Caco-2 (cell line): ENCODE results near the gene WDFY2. TPM values are rescaled to one million over a fixed set of nuclear protein-coding genes. Genes with fewer than 3 reads are reported as not detected.

Experiments used
- BruUV-seq: library from RNA; stranded (reverse); fragments of 400-500 nt; replicated peaks from 2 replicates; lab custom pipeline; 2021; lab: Mats Ljungman, UMichigan
- CTCF ChIA-PET: fragments of 300-600 bp; sonication (Branson Sonifier 250); formaldehyde crosslinking; loops from one replicate; lab custom pipeline; 2022; ENCODE audit warnings: antibody characterized with exemption; lab: Charles Lee
- POLR2A ChIA-PET: fragments of 300-600 bp; sonication (Branson Sonifier 250); formaldehyde crosslinking; loops from one replicate; lab custom pipeline; 2022; ENCODE audit warnings: antibody characterized with exemption; lab: Charles Lee
- DNase-seq, 2 experiments: peaks; one replicate each; pipeline versions ENCODE4 v3.0.0 to v3.0.0-alpha.2; 2020 to 2022
- H3K27me3 ChIP-seq: replicated peaks from 2 replicates; pipeline ENCODE4 v1.6.0; 2011; ENCODE audit warnings: low read length; ENCODE audit not compliant: control insufficient read depth, insufficient read depth
- H3K36me3 ChIP-seq: 2 replicates; pipeline ENCODE4 v1.5.1; 2011; ENCODE audit warnings: low read length; ENCODE audit not compliant: control insufficient read depth, insufficient read depth
- H3K4me1 ChIP-seq: fragments of 250-450 bp; sonication (Bioruptor Pico); 2 replicates; pipeline ENCODE4 v1.5.1; 2020; ENCODE audit warnings: mild to moderate bottlenecking
- H3K4me3 ChIP-seq: 2 replicates; pipeline ENCODE4 v1.5.1; 2011; ENCODE audit warnings: low read depth, mild to moderate bottlenecking, control low read depth, low read length
- H3K9me3 ChIP-seq: fragments of 250-450 bp; sonication (Bioruptor Pico); 2 replicates; pipeline ENCODE4 v1.5.1; 2020; ENCODE audit warnings: mild to moderate bottlenecking, moderate library complexity
- H3K27ac Mint-ChIP-seq: one replicate; pipeline ENCODE4 v1.8.0; 2022; ENCODE audit warnings: mixed read lengths; ENCODE audit not compliant: unreplicated experiment
- H3K27me3 Mint-ChIP-seq: one replicate; pipeline ENCODE4 v1.8.0; 2022; ENCODE audit warnings: mixed read lengths; ENCODE audit not compliant: insufficient read depth, unreplicated experiment
- H3K36me3 Mint-ChIP-seq: one replicate; pipeline ENCODE4 v1.8.0; 2022; ENCODE audit warnings: mild to moderate bottlenecking, mixed read lengths; ENCODE audit not compliant: insufficient read depth, unreplicated experiment
- H3K4me1 Mint-ChIP-seq: one replicate; pipeline ENCODE4 v1.8.0; 2022; ENCODE audit warnings: low read depth, mixed read lengths; ENCODE audit not compliant: unreplicated experiment
- H3K4me3 Mint-ChIP-seq: one replicate; pipeline ENCODE4 v1.8.0; 2022; ENCODE audit warnings: mild to moderate bottlenecking, moderate library complexity, mixed read lengths; ENCODE audit not compliant: unreplicated experiment
- H3K9me3 Mint-ChIP-seq: one replicate; pipeline ENCODE4 v1.8.0; 2022; ENCODE audit warnings: mixed read lengths; ENCODE audit not compliant: unreplicated experiment
- intact Hi-C: fragments of 100-400 bp; cut with micrococcal nuclease; formaldehyde crosslinking; loops from one replicate; pipeline ENCODE4 v1.10.0; 2022; ENCODE audit not compliant: unreplicated experiment
- total RNA-seq: library from RNA; stranded (reverse); gene quantifications from 2 replicates; pipeline ENCODE4 v1.2.3, GENCODE V29; 2022
- TF ChIP-seq, protein P1 (sequence below), 2 experiments: fragments of 200-600 bp in 1 of 2; IDR thresholded peaks; 1 replicate in 1 of 2; 2 replicates in 1 of 2; pipeline versions ENCODE4 v1.5.1 to v1.8.0; 2011 to 2022; ENCODE audit warnings: antibody characterized with exemption in 1 of 2, control low read depth in 1 of 2, inconsistent platforms in 1 of 2, low read depth in 1 of 2, low read length in 1 of 2, mild to moderate bottlenecking in 1 of 2, moderate library complexity in 1 of 2; ENCODE audit not compliant: insufficient read depth in 1 of 2, severe bottlenecking in 1 of 2, unreplicated experiment in 1 of 2

WDFY2 gene
- total RNA-seq, 1 experiment from 2014 or later: 9.2 TPM

DNA sequence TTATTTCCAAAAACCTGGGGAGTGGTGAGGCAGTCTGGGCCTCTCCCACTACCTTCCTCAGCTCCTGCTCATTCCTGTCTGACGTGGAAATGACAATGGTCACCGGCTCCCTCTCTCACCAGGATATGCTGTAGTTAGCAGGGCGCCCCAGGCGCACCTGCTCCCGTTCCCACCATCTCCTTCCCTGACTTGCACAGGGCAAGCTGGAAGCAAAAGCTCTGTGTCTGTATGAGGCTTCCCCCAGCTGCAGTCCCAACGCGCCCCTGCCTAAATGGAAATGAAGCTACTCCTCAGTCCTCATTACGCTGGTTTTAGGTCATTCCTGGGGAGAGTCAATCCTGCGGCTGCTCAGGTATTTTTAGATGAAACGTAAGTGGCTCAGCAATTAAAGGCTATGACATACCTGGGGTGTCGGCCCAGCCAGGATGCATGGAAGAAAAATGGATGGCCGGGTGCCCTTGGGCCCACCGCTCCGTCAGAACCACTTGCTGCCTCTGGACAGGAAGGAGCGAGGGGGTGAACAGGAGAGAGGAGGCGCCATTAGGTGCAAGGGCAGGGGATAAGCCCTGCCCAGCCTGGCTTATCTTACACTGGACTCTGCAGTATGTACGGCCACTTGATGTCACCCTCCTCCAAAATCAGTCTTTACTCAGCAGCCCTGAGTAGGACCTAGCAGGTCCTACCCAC is 187.3 kb downstream of the WDFY2 start:
- H3K27ac Mint-ChIP-seq: no peak overlapping the region
- Histone ChIP-seq H3K27me3 (no peaks in the 10 kb centered on the region), H3K4me3 (no peak overlapping the region), H3K36me3 (no peaks in the 10 kb centered on the region), H3K4me1 (no peaks in the 10 kb centered on the region), H3K9me3 (no peaks in the 10 kb centered on the region)
- intact Hi-C loops: no loop called here
- DNase-seq: no peak
- H3K36me3 Mint-ChIP-seq: peaks cover 6% of the 10 kb centered on the region
- no peak overlapping the region for H3K4me3 Mint-ChIP-seq
- TF ChIP-seq, protein P1, sequence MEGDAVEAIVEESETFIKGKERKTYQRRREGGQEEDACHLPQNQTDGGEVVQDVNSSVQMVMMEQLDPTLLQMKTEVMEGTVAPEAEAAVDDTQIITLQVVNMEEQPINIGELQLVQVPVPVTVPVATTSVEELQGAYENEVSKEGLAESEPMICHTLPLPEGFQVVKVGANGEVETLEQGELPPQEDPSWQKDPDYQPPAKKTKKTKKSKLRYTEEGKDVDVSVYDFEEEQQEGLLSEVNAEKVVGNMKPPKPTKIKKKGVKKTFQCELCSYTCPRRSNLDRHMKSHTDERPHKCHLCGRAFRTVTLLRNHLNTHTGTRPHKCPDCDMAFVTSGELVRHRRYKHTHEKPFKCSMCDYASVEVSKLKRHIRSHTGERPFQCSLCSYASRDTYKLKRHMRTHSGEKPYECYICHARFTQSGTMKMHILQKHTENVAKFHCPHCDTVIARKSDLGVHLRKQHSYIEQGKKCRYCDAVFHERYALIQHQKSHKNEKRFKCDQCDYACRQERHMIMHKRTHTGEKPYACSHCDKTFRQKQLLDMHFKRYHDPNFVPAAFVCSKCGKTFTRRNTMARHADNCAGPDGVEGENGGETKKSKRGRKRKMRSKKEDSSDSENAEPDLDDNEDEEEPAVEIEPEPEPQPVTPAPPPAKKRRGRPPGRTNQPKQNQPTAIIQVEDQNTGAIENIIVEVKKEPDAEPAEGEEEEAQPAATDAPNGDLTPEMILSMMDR (IDR thresholded peaks at IDR 0.05; ENCODE audit: insufficient read depth in 1 of 2, low read depth in 1 of 2, low read length in 1 of 2, severe bottlenecking in 1 of 2, unreplicated experiment in 1 of 2): no peak
- BruUV-seq: no TSS peak
- ChIA-PET POLR2A (no interaction called here), CTCF (interaction anchor here (0.6 to 1.0 kb wide), 2 partner anchors 26 kb away, joined by 3 to 7 read pairs; no protein-coding TSS in a partner anchor)
- no peaks in the 10 kb centered on the region for H3K27me3 Mint-ChIP-seq
- H3K4me1 Mint-ChIP-seq: no peaks in the 10 kb centered on the region
- H3K9me3 Mint-ChIP-seq: no peaks in the 10 kb centered on the region

DNA sequence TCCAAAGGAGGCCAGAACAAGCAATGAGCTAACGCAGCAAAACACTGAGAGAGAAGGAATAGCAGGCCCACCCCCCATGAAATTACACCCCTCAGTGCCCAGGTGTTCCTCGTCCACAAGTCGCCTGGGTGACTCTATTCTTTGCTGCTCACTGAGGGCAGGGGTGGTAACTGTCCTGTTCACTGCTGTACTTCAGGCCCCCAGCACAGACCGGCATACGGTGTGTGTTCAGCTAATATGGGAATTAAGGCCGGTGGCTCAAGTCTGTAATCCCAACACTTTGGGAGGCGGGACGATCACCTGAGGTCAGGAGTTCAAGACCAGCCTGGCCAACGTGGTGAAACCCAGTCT is 187.8 kb downstream of the WDFY2 start:
- no peaks in the 10 kb centered on the region for H3K9me3 Mint-ChIP-seq
- TF ChIP-seq, protein P1 (IDR thresholded peaks at IDR 0.05; ENCODE audit: insufficient read depth in 1 of 2, low read depth in 1 of 2, low read length in 1 of 2, severe bottlenecking in 1 of 2, unreplicated experiment in 1 of 2): no peak
- no peak overlapping the region for H3K27ac Mint-ChIP-seq
- CTCF ChIA-PET: interaction anchor here (0.6 kb wide), 1 partner anchor 26 kb away, joined by 7 read pairs; no protein-coding TSS in a partner anchor
- no peak overlapping the region for H3K4me3 Mint-ChIP-seq
- no peaks in the 10 kb centered on the region for H3K4me1 ChIP-seq
- H3K9me3 ChIP-seq: no peaks in the 10 kb centered on the region
- no peaks in the 10 kb centered on the region for H3K36me3 ChIP-seq
- no peaks in the 10 kb centered on the region for H3K4me1 Mint-ChIP-seq
- no peaks in the 10 kb centered on the region for H3K27me3 ChIP-seq
- H3K4me3 ChIP-seq: no peak overlapping the region
- POLR2A ChIA-PET: no interaction called here
- no peak for DNase-seq
- H3K27me3 Mint-ChIP-seq: no peaks in the 10 kb centered on the region
- H3K36me3 Mint-ChIP-seq: peaks cover 6% of the 10 kb centered on the region
- intact Hi-C loops: no loop called here
- no TSS peak for BruUV-seq

DNA sequence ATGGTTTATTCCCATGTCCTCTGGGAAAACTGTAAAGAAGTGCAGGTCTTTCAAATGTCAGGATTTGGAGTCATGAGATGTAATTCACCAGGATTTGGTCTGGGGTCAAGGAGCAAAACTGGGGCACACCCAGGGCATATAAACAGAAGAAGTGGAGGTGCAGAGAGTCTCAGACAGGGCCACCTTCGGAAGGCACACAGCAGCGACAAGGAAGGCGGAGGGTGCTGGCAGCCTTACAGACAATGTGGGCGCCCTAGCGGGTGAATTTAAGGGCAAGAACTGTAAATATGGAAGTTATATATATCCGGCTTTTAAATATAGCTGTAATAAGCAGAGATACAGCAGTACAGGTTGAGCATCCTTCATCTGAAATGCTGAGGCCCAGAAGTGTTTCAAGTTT is 188.5 kb downstream of the WDFY2 start:
- no TSS peak for BruUV-seq
- H3K36me3 Mint-ChIP-seq: peaks cover 6% of the 10 kb centered on the region
- no peak overlapping the region for H3K27ac Mint-ChIP-seq

More for the DNA sequence above, 188.5 kb downstream of the WDFY2 start:
- no peaks in the 10 kb centered on the region for H3K27me3 ChIP-seq
- H3K36me3 ChIP-seq: no peaks in the 10 kb centered on the region
- Mint-ChIP-seq H3K27me3 (no peaks in the 10 kb centered on the region), H3K4me1 (no peaks in the 10 kb centered on the region), H3K9me3 (no peaks in the 10 kb centered on the region), H3K4me3 (no peak overlapping the region)
- TF ChIP-seq, protein P1 (IDR thresholded peaks at IDR 0.05; ENCODE audit: insufficient read depth in 1 of 2, low read depth in 1 of 2, low read length in 1 of 2, severe bottlenecking in 1 of 2, unreplicated experiment in 1 of 2): no peak
- ChIA-PET POLR2A (no interaction called here), CTCF (no interaction called here)
- H3K9me3 ChIP-seq: no peaks in the 10 kb centered on the region
- H3K4me1 ChIP-seq: no peaks in the 10 kb centered on the region
- intact Hi-C loops: no loop called here
- H3K4me3 ChIP-seq: no peak overlapping the region
- no peak for DNase-seq
